AG20443 (cell line): Measurements from ENCODE around the gene TNIP1.
A peak's percentile ranks its signal among the peaks of the same experiment; 100 is the strongest.

Experiments used
- DNase-seq: peaks from one replicate; pipeline ENCODE4 v3.0.0; 2012; ENCODE audit warnings: low spot score, mixed read lengths

The TNIP1 gene

DNA sequence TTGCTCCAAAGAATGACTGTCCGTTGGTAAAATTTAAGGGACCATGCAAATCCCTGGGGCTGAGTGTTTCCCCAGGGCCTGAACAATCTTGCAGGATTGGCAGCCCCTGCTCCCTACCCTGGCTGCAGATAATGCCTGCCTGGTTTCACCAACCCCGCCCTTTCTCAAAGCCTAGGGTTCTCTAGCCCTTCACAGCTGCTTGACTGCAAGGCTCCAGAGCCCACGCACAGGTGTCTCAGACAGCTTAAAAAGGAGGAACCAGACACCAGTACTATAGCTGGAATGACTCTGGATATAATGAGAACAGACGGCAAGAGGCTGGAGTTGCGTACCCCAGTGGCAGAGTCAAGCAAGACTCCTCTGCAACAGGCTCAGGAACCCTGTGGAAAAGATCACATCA is 25.2 kb upstream of the TNIP1 start:
- no peak for DNase-seq

DNA sequence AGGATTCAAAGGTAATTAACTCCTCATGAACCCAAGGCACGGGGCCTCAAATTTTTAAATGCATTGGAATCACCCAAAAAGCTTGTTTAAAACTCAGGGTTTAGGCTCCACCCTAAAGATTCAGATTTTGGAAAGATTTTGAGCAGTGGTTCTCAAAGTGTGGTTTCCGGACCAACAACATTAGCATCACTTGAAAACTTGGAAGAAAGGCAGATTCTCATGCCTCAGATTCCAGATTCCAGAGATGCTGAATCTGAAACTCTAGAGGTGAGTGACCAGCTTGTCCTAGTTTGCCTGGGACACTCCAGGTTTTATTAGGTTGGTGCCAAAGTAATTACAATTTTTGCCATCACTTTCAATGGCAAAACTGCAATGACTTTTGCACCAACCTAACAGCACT is 24.7 kb upstream of the TNIP1 start:
- no peak for DNase-seq

DNA sequence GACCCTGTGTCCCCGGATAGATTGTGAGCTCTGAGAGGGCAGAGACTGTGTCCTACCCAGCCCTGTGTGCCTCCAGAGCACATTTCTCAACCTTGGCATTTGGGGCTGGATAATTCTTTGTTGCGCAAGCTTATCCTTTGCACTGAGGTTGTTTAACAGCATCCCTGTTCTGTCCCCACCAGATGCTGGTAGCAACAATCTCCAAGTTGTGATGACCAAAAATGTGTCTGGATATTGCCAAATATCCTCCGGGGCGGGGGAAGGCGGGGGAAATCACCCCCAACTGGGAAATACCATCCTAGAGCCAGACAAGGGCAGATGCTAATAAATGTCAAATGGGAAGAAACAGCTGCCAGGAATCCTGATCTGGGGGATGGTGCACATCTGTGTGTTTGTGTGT is 24.0 kb upstream of the TNIP1 start:
- DNase-seq: peak; percentile 82

DNA sequence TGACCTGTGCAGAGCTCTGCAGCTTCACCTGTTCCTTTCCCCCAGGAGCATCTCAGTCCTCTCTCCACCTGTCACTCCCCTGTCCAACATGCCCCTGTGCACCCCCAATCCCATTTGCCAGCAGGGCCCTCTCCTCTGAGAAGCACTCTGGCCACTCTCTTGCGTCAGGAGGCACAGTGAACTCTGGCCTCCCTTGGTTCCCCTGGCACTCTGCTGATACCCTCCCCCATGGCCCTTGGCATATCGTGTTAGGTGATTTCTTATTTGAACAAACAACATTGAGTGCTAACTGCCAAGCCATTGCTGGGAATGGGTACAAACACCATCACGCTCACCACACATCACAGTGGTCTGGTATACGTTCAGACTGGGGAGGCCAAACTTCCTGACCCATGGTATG is 20.9 kb upstream of the TNIP1 start:
- DNase-seq: no peak

DNA sequence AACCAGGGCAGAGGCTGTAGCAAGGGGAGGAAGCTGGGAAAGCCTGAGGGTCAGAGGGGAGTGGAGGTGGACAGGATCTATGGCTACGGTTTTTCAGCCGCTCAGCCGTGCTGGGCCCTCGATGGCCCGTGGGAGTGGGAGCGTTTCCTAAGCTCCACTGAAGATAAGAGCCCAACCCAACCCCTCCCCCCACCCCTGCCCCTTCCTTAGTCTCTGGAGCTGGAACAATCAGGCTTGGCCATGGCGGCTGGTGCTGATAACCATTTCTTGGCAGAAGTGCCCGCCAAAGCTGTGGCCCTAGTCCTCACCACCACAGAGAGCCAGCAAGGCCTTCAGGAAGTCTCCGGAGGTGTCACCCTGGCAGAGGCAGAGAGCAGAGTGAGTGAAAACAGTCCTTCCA is 20.3 kb upstream of the TNIP1 start:
- no peak for DNase-seq

DNA sequence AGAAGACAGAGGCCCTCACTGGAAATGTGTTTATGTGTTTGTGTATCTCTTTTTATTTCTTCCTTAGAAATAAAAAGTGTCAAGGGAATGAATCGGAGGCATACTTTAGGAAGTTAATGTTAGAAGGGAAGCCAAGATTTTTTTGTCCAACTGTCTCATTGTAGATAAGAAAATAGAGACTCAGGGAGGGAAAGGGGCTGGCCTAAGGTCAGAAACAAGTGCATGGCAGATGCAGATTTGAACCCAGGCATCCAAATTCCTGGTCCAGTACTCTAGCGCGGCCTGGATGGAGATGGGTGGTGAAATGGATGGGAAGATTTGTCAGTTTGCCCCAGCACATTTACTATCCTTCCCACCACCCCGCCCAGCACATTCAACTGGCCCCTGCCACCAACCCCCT is 19.8 kb upstream of the TNIP1 start:
- no peak for DNase-seq

DNA sequence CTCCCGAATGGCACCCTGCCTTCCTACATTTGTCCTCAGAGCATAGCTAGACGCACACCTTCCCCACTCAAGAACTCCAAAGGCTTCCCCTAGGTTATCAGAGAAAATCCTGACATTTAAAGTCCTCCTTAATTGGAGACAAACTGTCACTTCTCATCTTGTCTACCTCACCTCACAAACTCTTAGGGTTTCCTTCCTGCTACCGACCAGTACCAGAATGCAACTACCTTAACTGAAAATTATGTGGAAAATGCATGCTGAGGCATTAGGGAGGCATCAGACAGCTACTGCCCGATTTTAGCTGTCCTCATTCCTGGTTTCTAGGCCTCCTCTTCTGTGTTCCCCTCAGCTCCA is 17.9 kb upstream of the TNIP1 start:
- no peak for DNase-seq

DNA sequence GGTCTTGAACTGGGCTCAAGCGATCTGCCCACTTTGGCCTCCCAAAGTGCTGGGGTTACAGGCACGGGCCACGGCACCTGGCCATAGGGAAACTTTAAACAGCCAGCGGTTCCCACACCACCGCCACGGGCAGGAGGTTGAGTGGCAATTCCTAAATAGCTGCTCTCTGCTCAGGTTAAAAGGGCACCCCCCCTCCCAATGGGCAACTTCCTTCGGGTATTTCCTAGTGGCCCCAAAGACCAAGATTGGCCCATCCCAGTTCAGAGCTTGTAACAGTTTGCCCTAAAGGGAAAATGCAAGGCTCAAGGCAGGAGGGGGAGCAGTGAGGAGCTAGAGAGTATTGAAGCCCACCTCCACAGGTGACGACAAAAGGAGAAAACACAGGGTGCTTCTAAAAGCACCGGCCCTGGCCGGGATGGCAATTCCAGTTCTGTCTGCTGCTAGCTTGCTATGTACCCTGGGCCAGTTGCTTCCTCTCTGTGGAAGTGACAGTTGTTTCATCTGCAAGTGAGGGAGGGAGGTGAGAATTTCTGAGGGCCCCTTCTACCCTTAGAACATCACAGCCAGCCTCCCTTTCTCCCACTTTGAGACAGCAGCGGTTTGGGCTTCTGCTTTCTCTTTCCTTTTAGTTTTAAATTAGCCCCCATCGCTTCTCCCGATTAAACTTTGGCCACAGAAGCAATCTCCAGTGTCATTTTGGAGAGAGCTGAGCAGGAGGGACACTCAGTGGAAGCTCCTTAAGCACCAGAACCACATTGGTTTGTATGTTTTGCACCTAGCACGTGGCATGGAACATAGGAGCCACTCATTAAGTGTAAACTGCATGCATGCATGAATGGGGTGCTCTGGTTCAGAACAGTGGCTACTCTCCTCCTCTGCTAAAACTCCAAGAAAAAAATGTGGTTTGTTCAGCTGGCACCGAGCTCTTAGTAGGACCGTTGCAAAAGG is 17.3 kb upstream of the TNIP1 start:
- no peak for DNase-seq

DNA sequence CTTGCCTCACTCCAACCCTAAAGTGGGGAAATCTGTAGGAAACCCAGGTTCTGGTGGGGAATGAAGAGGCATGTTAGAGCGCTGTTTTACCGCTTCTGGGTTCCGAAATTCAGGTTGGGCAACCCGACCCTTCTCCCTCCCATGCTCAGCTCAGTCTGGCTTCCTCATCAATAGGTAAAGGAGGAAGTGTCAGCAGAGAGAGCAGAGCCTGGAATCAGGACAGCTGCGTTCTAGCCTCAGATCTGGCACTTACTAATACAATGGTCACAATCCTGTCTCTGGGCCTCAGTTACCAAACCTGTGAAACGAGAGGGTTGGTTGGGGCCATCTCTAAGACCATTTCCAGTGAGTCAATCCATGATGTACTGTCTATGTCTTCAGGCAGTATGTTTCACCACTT is 16.2 kb upstream of the TNIP1 start:
- DNase-seq: no peak

DNA sequence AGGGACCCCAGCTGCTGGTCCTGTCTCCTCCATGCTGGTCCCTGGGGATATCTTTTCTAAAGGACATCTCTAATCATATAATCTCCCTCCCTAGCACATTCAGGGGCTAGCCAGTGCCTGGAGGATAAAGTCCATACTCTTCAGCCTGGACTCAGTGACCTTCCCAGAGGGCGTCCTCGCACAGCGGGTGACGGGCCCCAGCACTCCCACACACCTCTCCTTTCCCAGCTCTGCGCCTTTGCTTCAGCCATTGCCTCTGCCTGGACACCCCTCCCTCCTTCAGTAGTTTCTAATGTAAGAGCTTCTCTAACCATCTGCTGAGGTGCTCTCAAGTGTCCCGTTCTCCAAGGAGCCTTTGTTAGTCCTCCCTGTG is 15.2 kb upstream of the TNIP1 start:
- DNase-seq: no peak

DNA sequence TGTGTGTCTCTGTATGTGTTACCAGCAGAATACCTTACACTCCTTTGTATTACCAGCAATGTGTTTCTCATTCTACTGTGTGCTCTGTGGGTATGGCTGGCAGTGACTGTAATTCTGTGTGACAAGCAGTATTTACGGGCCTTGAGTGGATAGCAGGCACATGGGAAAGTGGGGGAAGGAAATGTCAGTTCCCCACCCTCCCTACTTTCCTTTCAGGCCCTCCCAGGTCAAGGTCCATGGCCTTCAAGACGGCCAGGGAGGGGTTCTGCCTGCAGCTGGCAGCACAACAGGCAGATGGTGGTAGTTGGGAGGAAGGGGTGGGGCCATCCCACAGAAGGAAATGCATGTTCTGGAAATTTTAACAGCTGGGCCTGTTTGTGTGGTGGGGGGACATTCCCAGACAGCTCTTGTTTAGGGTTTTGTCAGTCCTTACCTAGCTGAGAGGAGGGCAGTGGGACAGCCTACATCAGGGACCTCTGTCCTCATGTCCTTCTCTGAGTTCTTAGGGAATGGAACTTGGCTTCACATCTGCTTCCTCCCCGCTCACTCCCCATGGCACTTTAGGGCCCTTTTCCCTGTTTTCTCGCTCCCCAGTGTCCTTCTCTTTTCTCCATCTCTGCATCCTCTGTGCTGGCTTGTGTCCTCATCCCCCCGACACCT is 14.6 kb upstream of the TNIP1 start:
- DNase-seq: no peak

DNA sequence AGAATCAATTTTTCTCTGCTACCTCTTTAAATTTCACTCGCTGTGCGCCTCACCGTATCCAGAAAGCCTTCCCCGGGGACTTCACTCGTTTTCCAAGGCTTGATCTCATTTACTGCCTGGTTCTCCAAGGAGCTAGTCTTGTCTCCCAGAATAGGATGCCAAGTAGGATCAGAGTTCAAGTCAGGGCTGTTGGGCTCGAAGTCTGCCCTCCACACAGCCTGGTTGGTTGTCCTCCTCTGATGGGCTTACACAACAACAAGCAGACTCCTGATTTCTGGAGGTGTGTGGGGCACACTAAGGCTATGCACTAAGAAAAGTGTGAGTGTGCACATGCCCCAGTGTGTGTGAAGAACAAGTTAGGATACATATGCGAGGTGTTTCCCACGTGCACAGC is 14.0 kb upstream of the TNIP1 start:
- DNase-seq: no peak

DNA sequence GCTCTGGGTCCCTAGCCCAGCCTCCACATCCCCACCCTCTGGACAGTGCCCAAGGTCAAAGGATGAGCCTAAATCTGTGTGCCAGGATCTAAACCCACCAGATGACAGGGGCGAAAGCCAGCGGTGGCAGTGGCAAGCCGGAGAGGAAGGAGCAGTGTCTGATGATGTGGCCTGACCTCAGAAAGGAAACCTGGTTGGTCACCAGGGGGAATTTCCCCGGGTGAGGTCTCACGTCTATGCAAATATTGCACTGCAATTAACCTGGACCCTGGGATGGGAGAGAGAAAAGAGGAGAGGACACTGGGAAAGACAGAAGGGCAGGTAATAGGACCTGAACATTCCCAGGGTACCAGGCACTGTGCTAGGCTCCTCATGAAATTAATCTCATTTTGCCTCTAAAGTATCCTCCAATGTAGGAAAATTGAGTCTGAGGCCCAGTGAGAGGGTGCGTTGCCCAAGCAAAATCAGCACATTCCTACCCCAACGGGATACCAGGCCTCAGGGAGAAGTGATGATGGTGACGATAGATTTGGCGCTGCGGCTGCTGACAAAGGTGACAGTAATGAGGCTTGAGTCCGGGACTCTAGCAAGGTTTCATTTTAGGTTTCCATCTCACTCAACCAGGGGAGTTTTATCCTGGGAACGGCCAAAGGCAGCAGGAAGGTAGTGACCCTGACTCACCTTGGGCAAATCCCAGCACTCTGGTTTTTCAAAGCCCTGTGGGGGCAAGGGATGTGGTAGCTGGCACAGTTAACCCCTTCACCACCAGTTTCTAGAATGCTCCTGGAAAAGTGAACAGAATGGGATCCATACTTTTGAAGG is 13.4 kb upstream of the TNIP1 start:
- DNase-seq: no peak

DNA sequence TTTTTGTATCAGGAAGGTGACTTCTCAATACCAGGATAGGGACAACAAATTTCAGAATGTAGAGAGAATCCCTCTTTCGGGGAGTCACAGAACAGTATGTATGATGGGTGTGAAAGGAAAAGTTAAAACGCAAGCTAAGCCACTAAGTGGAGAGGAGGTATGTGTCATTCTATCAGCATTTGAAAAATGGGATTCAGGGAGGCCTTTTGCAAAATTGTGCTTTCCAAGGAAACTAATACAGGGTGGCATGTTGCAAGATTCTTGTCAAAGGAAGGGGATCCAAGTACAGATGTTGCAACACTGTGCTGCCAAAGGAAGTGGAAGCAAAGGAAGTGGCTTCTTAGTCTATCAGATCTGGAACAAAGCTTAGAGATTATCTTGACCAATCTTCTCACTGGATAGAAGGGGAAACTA is 12.6 kb upstream of the TNIP1 start:
- DNase-seq: peak; percentile 84

DNA sequence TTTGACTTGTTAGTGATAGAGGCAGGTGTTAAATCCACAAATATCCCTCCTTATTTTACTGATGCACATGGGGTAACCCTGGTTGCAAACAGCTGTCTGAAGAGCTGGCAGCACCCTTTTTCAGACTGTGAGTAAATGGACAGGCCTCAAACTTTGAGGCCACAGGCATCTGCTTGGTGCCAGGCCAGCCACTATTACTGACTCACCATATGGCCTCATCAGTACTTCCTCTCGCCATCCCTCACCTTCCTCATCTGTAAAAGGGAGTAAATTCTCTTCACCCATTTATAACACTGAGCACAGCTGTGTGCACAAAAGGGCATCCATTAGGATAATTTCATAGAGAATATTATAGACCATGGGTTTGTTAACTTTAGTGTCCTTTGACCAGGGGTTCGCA is 11.9 kb upstream of the TNIP1 start:
- peak; percentile 65 for DNase-seq

DNA sequence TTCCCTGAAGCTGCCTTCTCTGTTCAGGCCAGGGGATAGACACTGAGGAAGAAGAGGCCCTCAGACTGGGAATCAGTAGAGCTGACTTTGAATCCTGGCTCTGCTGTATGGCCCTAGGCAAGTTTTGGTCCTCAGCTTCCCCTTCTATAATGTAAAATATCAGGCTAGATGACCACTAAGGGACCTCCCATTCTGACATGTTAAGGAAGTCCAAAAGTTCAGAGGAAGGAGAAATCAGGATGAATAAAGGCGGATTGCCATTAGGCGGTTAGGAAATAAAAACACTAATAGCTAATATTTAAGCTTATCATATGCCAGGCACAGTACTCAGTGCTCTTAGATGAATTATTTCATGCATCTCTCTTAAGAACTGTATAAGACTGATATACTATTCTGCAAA is 8.9 kb upstream of the TNIP1 start:
- DNase-seq: no peak

DNA sequence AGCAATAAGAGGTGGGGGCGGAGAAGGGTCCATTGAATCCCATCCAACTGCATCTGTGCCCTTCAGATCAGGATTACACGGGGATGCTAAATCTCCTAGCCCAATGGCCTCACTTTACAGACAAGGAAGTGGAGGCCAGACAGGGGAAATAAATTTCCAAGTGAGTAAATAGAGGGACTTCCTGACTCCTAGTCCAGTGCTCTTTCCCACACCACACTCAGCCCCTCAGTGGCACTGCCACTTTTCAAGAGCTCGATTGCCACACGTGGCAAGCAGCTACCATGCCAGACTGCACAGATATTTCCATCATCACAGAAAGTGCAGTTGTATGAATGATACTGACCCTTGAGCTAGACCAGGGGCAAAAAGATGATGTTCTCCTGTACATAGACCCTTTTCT is 8.2 kb upstream of the TNIP1 start:
- no peak for DNase-seq

DNA sequence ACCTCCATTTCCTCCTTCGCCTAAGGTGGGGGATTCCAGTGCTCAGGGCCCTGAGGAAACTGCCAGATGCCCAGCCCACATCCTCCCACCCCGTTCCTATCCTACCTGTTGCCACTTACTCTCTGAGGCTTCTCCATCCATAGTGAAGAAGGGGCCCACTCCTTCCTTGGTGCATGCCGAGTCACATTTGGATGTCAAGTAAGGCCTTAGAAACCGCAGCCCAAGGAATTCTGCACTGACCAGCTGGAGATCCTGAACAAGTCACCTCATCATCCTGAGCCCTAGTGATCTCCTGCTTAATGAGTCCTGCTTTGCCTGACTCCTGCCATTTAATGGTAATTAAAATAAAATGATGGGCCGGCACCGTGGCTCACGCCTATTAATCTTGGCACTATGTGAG is 6.7 kb upstream of the TNIP1 start:
- DNase-seq: no peak

DNA sequence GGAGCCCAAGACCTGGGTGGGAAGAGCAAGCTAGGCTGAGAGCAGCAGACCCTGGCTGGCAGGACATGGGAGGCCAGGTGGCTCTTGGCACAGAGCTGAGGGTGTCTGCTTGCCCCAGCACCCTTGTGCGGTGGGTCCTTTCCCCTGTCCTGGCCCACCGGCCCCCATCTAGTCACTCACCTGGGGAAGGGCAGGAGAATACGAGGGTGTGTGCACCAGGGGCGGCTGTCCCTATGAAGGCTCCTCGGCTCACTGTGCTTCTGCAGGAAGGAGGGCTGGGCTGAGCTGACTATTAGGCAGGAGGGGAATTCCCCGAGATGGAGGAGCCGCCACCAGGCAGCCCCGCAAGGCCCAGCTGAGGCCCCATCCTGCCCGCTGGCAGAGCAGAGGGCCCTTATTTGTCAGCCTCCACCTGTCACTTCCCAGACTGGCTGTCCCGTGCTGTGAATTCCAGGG is 6.1 kb upstream of the TNIP1 start:
- DNase-seq: no peak

DNA sequence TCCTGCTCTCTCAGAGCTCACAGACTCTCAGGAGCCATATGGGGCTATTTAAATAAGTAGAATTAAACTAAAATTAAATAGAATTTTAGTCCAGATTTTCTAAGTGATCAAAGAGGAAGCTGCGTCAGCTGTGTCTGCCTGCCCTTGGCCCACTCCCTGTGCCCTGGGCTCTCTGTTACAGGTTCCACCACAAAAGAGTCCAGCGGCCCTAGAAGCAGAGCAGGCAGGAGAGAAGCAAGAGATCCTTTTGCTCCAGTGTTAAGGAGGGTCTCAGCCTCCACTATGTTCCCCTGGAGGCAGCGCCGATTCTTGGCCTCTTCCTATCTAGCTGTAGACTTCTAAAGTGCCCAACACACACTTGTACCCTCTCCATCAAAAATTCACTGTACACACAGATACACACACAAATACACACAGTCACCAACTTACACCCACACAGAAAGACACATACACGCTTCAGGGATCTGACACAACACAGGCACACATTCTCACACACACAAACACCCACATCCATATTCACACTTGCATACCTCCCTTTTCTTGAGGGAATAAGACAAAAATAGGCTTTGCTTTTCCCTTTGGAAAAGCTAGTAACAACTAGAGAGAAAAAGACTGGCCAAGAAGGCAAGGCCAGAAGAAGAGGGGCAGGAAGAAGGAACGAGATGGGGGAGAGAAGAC is 5.5 kb upstream of the TNIP1 start:
- no peak for DNase-seq

DNA sequence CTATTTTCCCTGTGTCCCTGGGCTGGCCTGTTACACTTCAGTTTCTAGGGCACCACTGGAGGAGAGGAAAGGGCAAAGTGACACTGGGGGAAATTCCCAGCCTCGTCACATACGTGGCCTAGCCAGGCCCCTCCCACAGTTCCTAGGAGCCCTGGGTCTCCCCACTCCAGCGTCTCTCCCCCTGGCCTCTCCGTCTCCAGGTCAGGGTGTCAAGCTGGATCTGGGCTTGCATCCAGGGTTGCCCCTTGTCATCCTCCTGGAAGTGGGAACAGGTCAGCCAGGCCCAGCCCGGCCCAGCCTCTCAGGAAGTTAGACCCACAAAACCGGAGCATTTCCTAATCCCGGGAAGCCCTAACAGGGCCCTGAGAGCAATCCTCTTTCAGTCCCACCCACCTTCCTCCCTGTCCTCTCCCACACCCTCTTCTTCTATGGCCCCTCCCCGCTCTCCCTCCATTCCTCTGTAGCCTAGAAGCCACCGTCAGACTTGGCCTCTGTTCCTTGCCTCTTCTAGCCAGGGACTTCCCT is 4.7 kb upstream of the TNIP1 start:
- DNase-seq: no peak

DNA sequence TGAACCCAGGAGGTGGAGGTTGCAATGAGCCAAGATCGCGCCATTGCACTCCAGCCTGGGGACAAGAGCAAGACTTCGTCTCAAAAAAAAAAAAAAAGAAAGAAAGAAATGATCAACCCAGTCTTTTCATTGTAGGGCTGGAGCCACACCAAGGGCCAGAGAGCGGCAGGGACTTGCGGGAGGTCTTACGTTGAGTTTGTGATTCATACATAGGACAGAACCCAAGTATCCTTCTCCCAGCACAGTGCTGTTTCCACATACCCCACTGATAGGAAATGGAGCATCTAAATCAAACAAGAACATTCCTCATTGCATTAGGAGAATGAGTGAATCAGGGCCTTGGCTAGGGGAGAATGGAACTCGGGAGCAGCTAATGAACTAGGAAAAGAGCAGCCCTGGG is 3.5 kb upstream of the TNIP1 start:
- peak; percentile 47 for DNase-seq
